ENCODE data around the gene HOXA5.

- TF ChIP-seq, protein P1, sequence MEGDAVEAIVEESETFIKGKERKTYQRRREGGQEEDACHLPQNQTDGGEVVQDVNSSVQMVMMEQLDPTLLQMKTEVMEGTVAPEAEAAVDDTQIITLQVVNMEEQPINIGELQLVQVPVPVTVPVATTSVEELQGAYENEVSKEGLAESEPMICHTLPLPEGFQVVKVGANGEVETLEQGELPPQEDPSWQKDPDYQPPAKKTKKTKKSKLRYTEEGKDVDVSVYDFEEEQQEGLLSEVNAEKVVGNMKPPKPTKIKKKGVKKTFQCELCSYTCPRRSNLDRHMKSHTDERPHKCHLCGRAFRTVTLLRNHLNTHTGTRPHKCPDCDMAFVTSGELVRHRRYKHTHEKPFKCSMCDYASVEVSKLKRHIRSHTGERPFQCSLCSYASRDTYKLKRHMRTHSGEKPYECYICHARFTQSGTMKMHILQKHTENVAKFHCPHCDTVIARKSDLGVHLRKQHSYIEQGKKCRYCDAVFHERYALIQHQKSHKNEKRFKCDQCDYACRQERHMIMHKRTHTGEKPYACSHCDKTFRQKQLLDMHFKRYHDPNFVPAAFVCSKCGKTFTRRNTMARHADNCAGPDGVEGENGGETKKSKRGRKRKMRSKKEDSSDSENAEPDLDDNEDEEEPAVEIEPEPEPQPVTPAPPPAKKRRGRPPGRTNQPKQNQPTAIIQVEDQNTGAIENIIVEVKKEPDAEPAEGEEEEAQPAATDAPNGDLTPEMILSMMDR (tag by site-specific recombination; IDR thresholded peaks at IDR 0.05): no peak
- no peak for TF ChIP-seq ZNF175 (tag by site-specific recombination; IDR thresholded peaks at IDR 0.05)
These were observed 4.5 kb downstream of the HOXA5 start for GRCh38 chr7:27138985-27139333.
